Kidney (tissue), 14 donors: ENCODE data around the gene RPS6KA4. TPM values are rescaled to one million over a fixed set of nuclear protein-coding genes. Genes with fewer than 3 reads are reported as not detected.

Source experiments
- DNase-seq, 5 donors: peaks; one replicate each; pipeline ENCODE4 v3.0.0-alpha.2; 2013 to 2020
- FAIRE-seq: peaks from 2 replicates; lab custom pipeline; 2012; peaks lifted over from hg19 to GRCh38; lab: Jason Lieb, UNC
- H3K27ac ChIP-seq, 2 donors: one replicate each; pipeline ENCODE4 v1.7.0; 2013; ENCODE audit warnings: low read depth in 2 of 2, low read length in 2 of 2, inconsistent platforms in 1 of 2
- H3K27me3 ChIP-seq: one replicate; pipeline ENCODE4 v1.7.1; 2013; ENCODE audit warnings: low read length, inconsistent platforms; ENCODE audit not compliant: control insufficient read depth, insufficient read depth
- H3K36me3 ChIP-seq, 3 donors: one replicate each; pipeline versions ENCODE4 v1.7.0 to v1.7.1; 2013; ENCODE audit warnings: low read length in 3 of 3, control low read depth in 1 of 3, inconsistent platforms in 1 of 3; ENCODE audit not compliant: insufficient read depth in 3 of 3, control insufficient read depth in 2 of 3
- H3K4me1 ChIP-seq, 3 donors: one replicate each; pipeline versions ENCODE4 v1.7.0 to v1.7.1; 2013; ENCODE audit warnings: low read length in 3 of 3, inconsistent platforms in 1 of 3, low read depth in 1 of 3; ENCODE audit not compliant: control insufficient read depth in 2 of 3, insufficient read depth in 2 of 3
- H3K4me3 ChIP-seq, 3 donors: one replicate each; pipeline versions ENCODE4 v1.7.0 to v1.8.1; 2013; ENCODE audit warnings: low read length in 3 of 3, control low read depth in 1 of 3, inconsistent platforms in 1 of 3
- H3K9ac ChIP-seq, 3 donors: one replicate each; pipeline versions ENCODE4 v1.7.0 to v1.7.1; 2013; ENCODE audit warnings: low read length in 3 of 3, control low read depth in 1 of 3, inconsistent platforms in 1 of 3
- H3K9me3 ChIP-seq, 3 donors: one replicate each; pipeline versions ENCODE4 v1.7.0 to v1.7.1; 2013; ENCODE audit warnings: low read length in 3 of 3, control low read depth in 1 of 3, inconsistent platforms in 1 of 3; ENCODE audit not compliant: control insufficient read depth in 2 of 3, insufficient read depth in 1 of 3
- intact Hi-C: fragments of 100-400 bp; cut with DNase I; formaldehyde crosslinking; loops from one replicate; pipeline ENCODE4 v1.11.1; 2022
- polyA plus RNA-seq: library from polyadenylated mRNA; stranded (reverse); fragments of 350-450 nt; fragmentation: Illumina TruSeq; extraction: RNeasy Lipid Tissue Mini Kit (QIAGEN cat#74804); gene quantifications from one replicate; pipeline ENCODE4 v1.2.3, GENCODE V29; 2014; ENCODE audit warnings: low read depth, low replicate concordance; ENCODE audit not compliant: insufficient read depth
- total RNA-seq: library from RNA; stranded (reverse); fragmentation: NEBNext Ultra II Directional; extraction: Animal tissue kit (Norgen Biotek cat#: 25700); gene quantifications from one replicate; pipeline ENCODE4 v1.2.1, GENCODE V29; 2021
- TF ChIP-seq, protein P1 (sequence below): IDR thresholded peaks from 3 replicates; pipeline ENCODE4 v1.5.1; 2012; ENCODE audit warnings: mild to moderate bottlenecking, moderate library complexity, borderline replicate concordance; ENCODE audit not compliant: insufficient read depth; ENCODE audit errors: extremely low read depth
- donor health status: control.
- donor health status: control.
- donor health status: control.
- donor health status: control.
- donor health status: control.
- donor health status: DM: yes; HTN: yes; CAD: no.
- donor health status: Normal renal cell carcinoma (clear cell type).

RPS6KA4 gene
- total and polyA plus RNA-seq, 2 donors from 2014 or later = 13.6 to 40.2 TPM

GRCh38 chr11:64324692-64325469 is 34.1 kb upstream of the RPS6KA4 start:
- FAIRE-seq = no peak
- H3K9me3 ChIP-seq = no peaks in the 10 kb centered on the region
- no peak overlapping the region for H3K4me3 ChIP-seq
- H3K4me1 ChIP-seq = peaks cover 0 to 4% (median 0%) of the 10 kb centered on the region in 3 donors
- DNase-seq = no peak
- no peak overlapping the region for H3K27ac ChIP-seq
- TF ChIP-seq, protein P1, sequence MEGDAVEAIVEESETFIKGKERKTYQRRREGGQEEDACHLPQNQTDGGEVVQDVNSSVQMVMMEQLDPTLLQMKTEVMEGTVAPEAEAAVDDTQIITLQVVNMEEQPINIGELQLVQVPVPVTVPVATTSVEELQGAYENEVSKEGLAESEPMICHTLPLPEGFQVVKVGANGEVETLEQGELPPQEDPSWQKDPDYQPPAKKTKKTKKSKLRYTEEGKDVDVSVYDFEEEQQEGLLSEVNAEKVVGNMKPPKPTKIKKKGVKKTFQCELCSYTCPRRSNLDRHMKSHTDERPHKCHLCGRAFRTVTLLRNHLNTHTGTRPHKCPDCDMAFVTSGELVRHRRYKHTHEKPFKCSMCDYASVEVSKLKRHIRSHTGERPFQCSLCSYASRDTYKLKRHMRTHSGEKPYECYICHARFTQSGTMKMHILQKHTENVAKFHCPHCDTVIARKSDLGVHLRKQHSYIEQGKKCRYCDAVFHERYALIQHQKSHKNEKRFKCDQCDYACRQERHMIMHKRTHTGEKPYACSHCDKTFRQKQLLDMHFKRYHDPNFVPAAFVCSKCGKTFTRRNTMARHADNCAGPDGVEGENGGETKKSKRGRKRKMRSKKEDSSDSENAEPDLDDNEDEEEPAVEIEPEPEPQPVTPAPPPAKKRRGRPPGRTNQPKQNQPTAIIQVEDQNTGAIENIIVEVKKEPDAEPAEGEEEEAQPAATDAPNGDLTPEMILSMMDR = no peak
- intact Hi-C loops = no loop called here
- no peak overlapping the region for H3K9ac ChIP-seq
- no peaks in the 10 kb centered on the region for H3K27me3 ChIP-seq
- H3K36me3 ChIP-seq = peaks cover 0 to 2% (median 0%) of the 10 kb centered on the region in 3 donors

- FAIRE-seq (no peak), DNase-seq (no peak)
- no peaks in the 10 kb centered on the region for H3K27me3 ChIP-seq
- intact Hi-C loops = no loop called here
- no peak overlapping the region for H3K9ac ChIP-seq
- no peak overlapping the region for H3K27ac ChIP-seq
- peaks cover 0 to 10% (median 0%) of the 10 kb centered on the region in 3 donors for H3K4me1 ChIP-seq
- TF ChIP-seq, protein P1 = no peak
- H3K9me3 ChIP-seq = no peaks in the 10 kb centered on the region
- no peaks in the 10 kb centered on the region for H3K36me3 ChIP-seq
- no peak overlapping the region for H3K4me3 ChIP-seq
These were observed 31.6 kb upstream of the RPS6KA4 start for GRCh38 chr11:64327375-64327774.

- H3K36me3 ChIP-seq = no peaks in the 10 kb centered on the region
- H3K9ac ChIP-seq = no peak overlapping the region
- no peaks in the 10 kb centered on the region for H3K27me3 ChIP-seq
- H3K9me3 ChIP-seq = no peaks in the 10 kb centered on the region
- intact Hi-C loops = no loop called here
- DNase-seq (no peak), FAIRE-seq (no peak)
- peaks cover 0 to 10% (median 0%) of the 10 kb centered on the region in 3 donors for H3K4me1 ChIP-seq
- H3K27ac ChIP-seq = no peak overlapping the region
- TF ChIP-seq, protein P1 = no peak
- H3K4me3 ChIP-seq = no peak overlapping the region
These were observed 31.0 kb upstream of the RPS6KA4 start for GRCh38 chr11:64327993-64328392.
